Breast epithelium (tissue), 3 donors: ENCODE results near the gene ZNF425.

Experiments used
- POLR2A ChIP-seq: fragments of 450-650 bp; IDR thresholded peaks from one replicate; pipeline ENCODE4 v1.6.1; 2016; ENCODE audit warnings: antibody characterized with exemption, mild to moderate bottlenecking, moderate library complexity
- POLR2AphosphoS5 ChIP-seq, 3 donors: sonication (generic); formaldehyde crosslinking; IDR thresholded peaks; one replicate each; pipeline ENCODE4 v1.6.1; 2017; ENCODE audit warnings: antibody characterized with exemption in 3 of 3
- TF ChIP-seq, protein P1 (sequence below), 3 donors: fragments of 450-650 bp; IDR thresholded peaks; one replicate each; pipeline ENCODE4 v1.5.1; 2016 to 2017; ENCODE audit warnings: antibody characterized with exemption in 3 of 3, mild to moderate bottlenecking in 3 of 3, moderate library complexity in 3 of 3

DNA sequence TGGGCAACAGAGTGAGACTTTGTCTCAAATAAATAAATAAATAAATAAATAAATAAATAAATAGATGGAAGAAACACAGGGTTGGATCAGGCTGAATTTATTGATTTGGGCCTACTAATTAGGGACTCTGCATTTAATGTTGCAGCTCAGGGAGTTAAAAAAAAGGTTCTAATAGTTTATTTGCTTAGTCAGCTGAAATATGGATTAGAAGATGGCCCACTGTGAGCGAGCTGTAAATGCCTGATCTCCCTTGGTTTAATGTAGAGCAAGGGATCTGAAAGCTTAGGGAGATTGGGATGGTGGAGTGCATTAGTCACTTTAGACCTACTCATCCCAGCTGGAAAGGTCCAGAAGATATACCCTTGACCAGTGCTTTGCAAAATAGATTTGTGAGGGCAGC lies 72.7 kb downstream of the ZNF425 start:
- TF ChIP-seq, protein P1, sequence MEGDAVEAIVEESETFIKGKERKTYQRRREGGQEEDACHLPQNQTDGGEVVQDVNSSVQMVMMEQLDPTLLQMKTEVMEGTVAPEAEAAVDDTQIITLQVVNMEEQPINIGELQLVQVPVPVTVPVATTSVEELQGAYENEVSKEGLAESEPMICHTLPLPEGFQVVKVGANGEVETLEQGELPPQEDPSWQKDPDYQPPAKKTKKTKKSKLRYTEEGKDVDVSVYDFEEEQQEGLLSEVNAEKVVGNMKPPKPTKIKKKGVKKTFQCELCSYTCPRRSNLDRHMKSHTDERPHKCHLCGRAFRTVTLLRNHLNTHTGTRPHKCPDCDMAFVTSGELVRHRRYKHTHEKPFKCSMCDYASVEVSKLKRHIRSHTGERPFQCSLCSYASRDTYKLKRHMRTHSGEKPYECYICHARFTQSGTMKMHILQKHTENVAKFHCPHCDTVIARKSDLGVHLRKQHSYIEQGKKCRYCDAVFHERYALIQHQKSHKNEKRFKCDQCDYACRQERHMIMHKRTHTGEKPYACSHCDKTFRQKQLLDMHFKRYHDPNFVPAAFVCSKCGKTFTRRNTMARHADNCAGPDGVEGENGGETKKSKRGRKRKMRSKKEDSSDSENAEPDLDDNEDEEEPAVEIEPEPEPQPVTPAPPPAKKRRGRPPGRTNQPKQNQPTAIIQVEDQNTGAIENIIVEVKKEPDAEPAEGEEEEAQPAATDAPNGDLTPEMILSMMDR (IDR thresholded peaks at IDR 0.05): no peak
- TF ChIP-seq POLR2A: no peak
- TF ChIP-seq POLR2AphosphoS5 (IDR thresholded peaks at IDR 0.05): no peak
